Breast epithelium (tissue), 3 donors: ENCODE measurements around the gene GNAI2.
A peak's percentile ranks its signal among the peaks of the same experiment; 100 is the strongest.

Experiments used
- POLR2A ChIP-seq: fragments of 450-650 bp; IDR thresholded peaks from one replicate; pipeline ENCODE4 v1.6.1; 2016; ENCODE audit warnings: antibody characterized with exemption, mild to moderate bottlenecking, moderate library complexity
- POLR2AphosphoS5 ChIP-seq, 3 donors: sonication (generic); formaldehyde crosslinking; IDR thresholded peaks; one replicate each; pipeline ENCODE4 v1.6.1; 2017; ENCODE audit warnings: antibody characterized with exemption in 3 of 3
- TF ChIP-seq, protein P1 (sequence below), 3 donors: fragments of 450-650 bp; IDR thresholded peaks; one replicate each; pipeline ENCODE4 v1.5.1; 2016 to 2017; ENCODE audit warnings: antibody characterized with exemption in 3 of 3, mild to moderate bottlenecking in 3 of 3, moderate library complexity in 3 of 3

DNA sequence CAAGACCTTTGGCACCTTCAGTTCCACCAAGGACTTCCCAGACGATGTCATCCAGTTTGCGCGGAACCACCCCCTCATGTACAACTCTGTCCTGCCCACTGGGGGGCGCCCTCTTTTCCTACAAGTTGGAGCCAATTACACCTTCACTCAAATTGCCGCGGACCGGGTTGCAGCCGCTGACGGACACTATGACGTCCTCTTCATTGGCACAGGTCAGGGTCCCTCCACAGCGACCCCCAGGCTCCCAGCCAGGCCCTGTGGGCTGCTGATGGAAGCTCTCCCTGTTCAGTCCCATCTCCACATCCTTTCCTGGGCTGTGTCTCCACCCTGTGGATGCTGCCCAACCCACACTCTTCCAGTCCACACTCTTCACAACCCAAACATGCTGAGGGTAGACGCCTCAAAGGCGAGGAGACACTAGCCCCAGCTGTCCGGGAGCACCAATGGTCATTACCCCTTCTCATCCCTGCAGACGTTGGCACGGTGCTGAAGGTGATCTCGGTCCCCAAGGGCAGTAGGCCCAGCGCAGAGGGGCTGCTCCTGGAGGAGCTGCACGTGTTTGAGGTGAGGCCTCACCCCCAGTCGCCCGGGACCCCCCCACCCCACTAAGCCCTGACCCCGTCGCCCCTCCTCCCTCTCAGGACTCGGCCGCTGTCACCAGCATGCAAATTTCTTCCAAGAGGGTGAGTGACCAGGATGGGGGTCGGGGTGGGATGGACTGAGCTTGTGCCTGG, 38.5 kb downstream of the GNAI2 start:
- TF ChIP-seq, protein P1, sequence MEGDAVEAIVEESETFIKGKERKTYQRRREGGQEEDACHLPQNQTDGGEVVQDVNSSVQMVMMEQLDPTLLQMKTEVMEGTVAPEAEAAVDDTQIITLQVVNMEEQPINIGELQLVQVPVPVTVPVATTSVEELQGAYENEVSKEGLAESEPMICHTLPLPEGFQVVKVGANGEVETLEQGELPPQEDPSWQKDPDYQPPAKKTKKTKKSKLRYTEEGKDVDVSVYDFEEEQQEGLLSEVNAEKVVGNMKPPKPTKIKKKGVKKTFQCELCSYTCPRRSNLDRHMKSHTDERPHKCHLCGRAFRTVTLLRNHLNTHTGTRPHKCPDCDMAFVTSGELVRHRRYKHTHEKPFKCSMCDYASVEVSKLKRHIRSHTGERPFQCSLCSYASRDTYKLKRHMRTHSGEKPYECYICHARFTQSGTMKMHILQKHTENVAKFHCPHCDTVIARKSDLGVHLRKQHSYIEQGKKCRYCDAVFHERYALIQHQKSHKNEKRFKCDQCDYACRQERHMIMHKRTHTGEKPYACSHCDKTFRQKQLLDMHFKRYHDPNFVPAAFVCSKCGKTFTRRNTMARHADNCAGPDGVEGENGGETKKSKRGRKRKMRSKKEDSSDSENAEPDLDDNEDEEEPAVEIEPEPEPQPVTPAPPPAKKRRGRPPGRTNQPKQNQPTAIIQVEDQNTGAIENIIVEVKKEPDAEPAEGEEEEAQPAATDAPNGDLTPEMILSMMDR (IDR thresholded peaks at IDR 0.05), result peak; percentile 66 to 74 (median 69)
- TF ChIP-seq POLR2AphosphoS5 (IDR thresholded peaks at IDR 0.05), result no peak
- no peak for TF ChIP-seq POLR2A
